Measurements from ENCODE around the gene ALDOC.

Gene ALDOC

DNA sequence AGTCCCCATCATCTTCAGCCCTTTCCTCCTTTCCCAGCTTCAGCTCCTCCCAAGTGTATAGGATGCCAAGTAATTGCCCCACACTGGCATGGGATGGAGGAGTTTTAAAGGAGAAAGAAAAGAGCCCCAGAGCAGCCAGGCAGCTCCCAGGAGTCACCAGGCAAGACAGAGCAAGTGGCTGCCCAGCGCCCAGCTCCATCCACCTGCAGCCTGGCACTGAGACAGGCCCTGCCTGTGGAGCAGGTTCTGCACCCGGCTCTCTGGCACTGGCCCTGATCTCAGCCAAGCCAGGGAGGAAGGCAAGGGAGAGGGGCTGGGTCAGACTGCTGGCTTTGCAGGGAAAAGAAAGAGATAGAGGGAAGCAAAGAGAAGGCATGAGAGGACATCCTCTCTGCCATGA is 48.8 kb downstream of the ALDOC start:
- H3K27me3 ChIP-seq (ENCODE audit: low read depth), result peaks cover 10% of the 10 kb centered on the region; the same call in 1 of the 2 replicates
- in situ Hi-C loops (cut with MboI; ENCODE audit: low sequenced_read_pairs), result no loop called here
- peaks cover 4% of the 10 kb centered on the region for H3K4me1 ChIP-seq
- no peak overlapping the region for H3K4me3 ChIP-seq
- H3K36me3 ChIP-seq (replicated peaks), result no peaks in the 10 kb centered on the region
- no peaks in the 10 kb centered on the region for H3K9me3 ChIP-seq
- no peak for DNase-seq (ENCODE audit: low spot score in 2 of 2)

- H3K36me3 ChIP-seq (replicated peaks), result no peaks in the 10 kb centered on the region
- DNase-seq (ENCODE audit: low spot score in 2 of 2), result no peak
- peaks cover 10% of the 10 kb centered on the region; the same call in 1 of the 2 replicates for H3K27me3 ChIP-seq (ENCODE audit: low read depth)
- peaks cover 4% of the 10 kb centered on the region for H3K4me1 ChIP-seq
- no peaks in the 10 kb centered on the region for H3K9me3 ChIP-seq
- in situ Hi-C loops (cut with MboI; ENCODE audit: low sequenced_read_pairs), result no loop called here
- H3K4me3 ChIP-seq, result no peak overlapping the region
Measured at GRCh38 chr17:28527181-28527681, 49.5 kb downstream of the ALDOC start.

- no peak for DNase-seq (ENCODE audit: low spot score in 2 of 2)
- H3K4me3 ChIP-seq, result no peak overlapping the region
- peaks cover 6% of the 10 kb centered on the region; the same call in 1 of the 2 replicates for H3K27me3 ChIP-seq (ENCODE audit: low read depth)
- H3K4me1 ChIP-seq, result peaks cover 4% of the 10 kb centered on the region
- H3K36me3 ChIP-seq (replicated peaks), result no peaks in the 10 kb centered on the region
- in situ Hi-C loops (cut with MboI; ENCODE audit: low sequenced_read_pairs), result no loop called here
- H3K9me3 ChIP-seq, result no peaks in the 10 kb centered on the region
Measured at GRCh38 chr17:28526381-28526780, 50.3 kb downstream of the ALDOC start.

- Histone ChIP-seq H3K4me1 (peaks cover 4% of the 10 kb centered on the region), H3K9me3 (no peaks in the 10 kb centered on the region), H3K4me3 (no peak overlapping the region), H3K36me3 (replicated peaks) (no peaks in the 10 kb centered on the region), H3K27me3 (ENCODE audit: low read depth) (no peaks in the 10 kb centered on the region)
- DNase-seq (ENCODE audit: low spot score in 2 of 2), result peak; percentile 38 to 41
- in situ Hi-C loops (cut with MboI; ENCODE audit: low sequenced_read_pairs), result no loop called here
Measured at GRCh38 chr17:28524476-28525424, 51.9 kb downstream of the ALDOC start.

DNA sequence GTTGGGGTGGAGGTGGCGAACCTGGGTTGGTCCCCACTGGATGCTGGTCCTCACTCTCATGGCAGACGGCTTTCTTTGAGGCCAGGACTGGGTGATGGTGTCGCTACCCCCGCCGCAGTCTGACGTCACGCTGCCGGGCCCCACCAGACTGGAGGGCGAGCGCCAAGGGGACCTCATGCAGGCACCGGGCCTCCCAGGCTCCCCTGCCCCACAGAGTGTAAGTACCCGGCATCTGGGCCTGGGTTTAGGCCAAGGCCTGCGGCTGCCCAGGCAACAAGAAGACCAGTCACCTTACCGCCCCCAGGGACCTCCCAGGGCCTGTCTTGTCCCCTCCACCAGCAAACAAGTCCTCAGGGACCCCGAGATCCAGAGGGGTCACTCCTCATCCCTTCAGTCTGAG is 52.8 kb downstream of the ALDOC start:
- Histone ChIP-seq H3K4me3 (no peak overlapping the region), H3K9me3 (no peaks in the 10 kb centered on the region), H3K4me1 (peaks cover 4% of the 10 kb centered on the region), H3K27me3 (ENCODE audit: low read depth) (no peaks in the 10 kb centered on the region), H3K36me3 (replicated peaks) (no peaks in the 10 kb centered on the region)
- no peak for DNase-seq (ENCODE audit: low spot score in 2 of 2)
- in situ Hi-C loops (cut with MboI; ENCODE audit: low sequenced_read_pairs), result no loop called here

DNA sequence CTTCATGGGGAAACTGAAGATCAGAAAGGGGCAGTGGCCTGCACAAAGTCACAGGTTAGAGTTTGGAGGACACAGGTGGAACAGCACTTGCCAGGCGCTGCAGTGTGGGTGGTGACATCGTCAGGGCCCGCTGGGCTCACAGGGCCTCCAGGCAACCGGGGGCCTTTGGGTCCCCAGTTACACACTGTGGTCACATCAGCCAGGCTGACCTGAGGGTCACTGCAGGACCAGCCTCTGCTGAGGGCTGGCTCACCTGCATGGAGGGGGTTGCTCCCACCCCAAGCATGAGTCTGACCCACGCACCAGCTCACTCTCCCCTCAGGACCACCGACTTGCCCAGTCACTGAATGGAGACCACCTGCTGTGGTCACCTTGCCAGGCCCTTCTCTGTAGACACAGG is 53.5 kb downstream of the ALDOC start:
- H3K9me3 ChIP-seq, result no peaks in the 10 kb centered on the region
- in situ Hi-C loops (cut with MboI; ENCODE audit: low sequenced_read_pairs), result no loop called here
- H3K4me3 ChIP-seq, result no peak overlapping the region
- no peak for DNase-seq (ENCODE audit: low spot score in 2 of 2)
- H3K4me1 ChIP-seq, result peaks cover 4% of the 10 kb centered on the region
- H3K27me3 ChIP-seq (ENCODE audit: low read depth), result 0 out of 2 replicates have a peak, but pooled peaks cover 6% of the 10 kb centered on the region
- no peaks in the 10 kb centered on the region for H3K36me3 ChIP-seq (replicated peaks)

Data from HAP-1 (cell line).